SK-N-SH treated with all-trans-retinoic acid at 6 μM for 48 hours (cell line): ENCODE data around the gene SPESP1.

Experiments used
- ATAC-seq: fragments of 200-7000 bp; cut with Tn5 transposase; 3 replicates; pipeline ENCODE4 v1.9.1; 2020; ENCODE audit warnings: mild to moderate bottlenecking, moderate library complexity
- ARNTL ChIP-seq: fragments of 450-650 bp; formaldehyde crosslinking; IDR thresholded peaks from 2 replicates; pipeline ENCODE4 v1.5.0; 2020; ENCODE audit warnings: low read depth, mild to moderate bottlenecking, moderate library complexity, borderline replicate concordance
- BACH2 ChIP-seq: fragments of 250-450 bp; sonication (Bioruptor Pico); IDR thresholded peaks from 2 replicates; pipeline ENCODE4 v1.9.0; 2021; ENCODE audit warnings: mild to moderate bottlenecking, borderline replicate concordance
- CSDC2 ChIP-seq: fragments of 250-450 bp; sonication (Bioruptor Pico); IDR thresholded peaks from 2 replicates; pipeline ENCODE4 v1.5.0; 2020; ENCODE audit warnings: mild to moderate bottlenecking, moderate library complexity
- ESRRG ChIP-seq: fragments of 250-450 bp; sonication (Bioruptor Pico); IDR thresholded peaks from 2 replicates; pipeline ENCODE4 v1.6.1; 2021; ENCODE audit warnings: mild to moderate bottlenecking
- GLIS3 ChIP-seq: fragments of 250-450 bp; sonication (Bioruptor Pico); IDR thresholded peaks from 2 replicates; pipeline ENCODE4 v1.5.0; 2020; ENCODE audit warnings: mild to moderate bottlenecking, moderate library complexity
- ISL1 ChIP-seq: fragments of 250-450 bp; sonication (Bioruptor Pico); IDR thresholded peaks from 2 replicates; pipeline ENCODE4 v2.1.2; 2022; ENCODE audit warnings: mild to moderate bottlenecking, moderate library complexity
- POU6F1 ChIP-seq: fragments of 250-450 bp; sonication (Bioruptor Pico); IDR thresholded peaks from 2 replicates; pipeline ENCODE4 v1.8.0; 2021; ENCODE audit warnings: low read depth, mild to moderate bottlenecking, moderate library complexity, borderline replicate concordance
- RARB ChIP-seq: fragments of 250-450 bp; sonication (Bioruptor Pico); IDR thresholded peaks from 2 replicates; pipeline ENCODE4 v1.8.0; 2021; ENCODE audit warnings: mild to moderate bottlenecking, moderate library complexity
- SNAI2 ChIP-seq: fragments of 250-450 bp; sonication (Bioruptor Pico); IDR thresholded peaks from 2 replicates; pipeline ENCODE4 v1.5.0; 2020; ENCODE audit warnings: mild to moderate bottlenecking, moderate library complexity
- TCF4 ChIP-seq: fragments of 250-450 bp; sonication (Bioruptor Pico); IDR thresholded peaks from 2 replicates; pipeline ENCODE4 v1.8.0; 2021; ENCODE audit warnings: mild to moderate bottlenecking, moderate library complexity, borderline replicate concordance
- TOX ChIP-seq: fragments of 250-450 bp; sonication (Bioruptor Pico); IDR thresholded peaks from 2 replicates; pipeline ENCODE4 v1.8.0; 2021; ENCODE audit warnings: mild to moderate bottlenecking, moderate library complexity, borderline replicate concordance
- TSHZ2 ChIP-seq: fragments of 250-450 bp; sonication (Bioruptor Pico); IDR thresholded peaks from 2 replicates; pipeline ENCODE4 v1.5.0; 2020; ENCODE audit warnings: mild to moderate bottlenecking, moderate library complexity
- ZC3H10 ChIP-seq: fragments of 250-450 bp; sonication (Bioruptor Pico); IDR thresholded peaks from 2 replicates; pipeline ENCODE4 v1.5.1; 2021; ENCODE audit warnings: mild to moderate bottlenecking, moderate library complexity
- ZFP3 ChIP-seq: fragments of 250-450 bp; sonication (Bioruptor Pico); IDR thresholded peaks from 2 replicates; pipeline ENCODE4 v1.5.0; 2020; ENCODE audit warnings: mild to moderate bottlenecking, moderate library complexity
- ZFP30 ChIP-seq: fragments of 450-650 bp; formaldehyde crosslinking; IDR thresholded peaks from 2 replicates; pipeline ENCODE4 v1.5.0; 2022; ENCODE audit warnings: mild to moderate bottlenecking, moderate library complexity
- ZNF565 ChIP-seq: fragments of 450-650 bp; formaldehyde crosslinking; conservative IDR thresholded peaks from 2 replicates; pipeline ENCODE4 v1.5.0; 2020; ENCODE audit warnings: low read depth, mild to moderate bottlenecking, moderate library complexity
- ZNF70 ChIP-seq: fragments of 450-650 bp; formaldehyde crosslinking; IDR thresholded peaks from 2 replicates; pipeline ENCODE4 v1.5.0; 2020; ENCODE audit warnings: mild to moderate bottlenecking, moderate library complexity
- ZNF8 ChIP-seq: fragments of 450-650 bp; formaldehyde crosslinking; IDR thresholded peaks from 2 replicates; pipeline ENCODE4 v1.5.0; 2020; ENCODE audit warnings: mild to moderate bottlenecking, moderate library complexity
- TF ChIP-seq, protein P1 (sequence below): fragments of 250-450 bp; sonication (Bioruptor Pico); IDR thresholded peaks from 2 replicates; pipeline ENCODE4 v1.5.1; 2021; ENCODE audit warnings: mild to moderate bottlenecking, moderate library complexity
- TF ChIP-seq, protein P2 (sequence below): fragments of 250-450 bp; sonication (Bioruptor Pico); IDR thresholded peaks from 2 replicates; pipeline ENCODE4 v1.8.0; 2020; ENCODE audit warnings: mild to moderate bottlenecking, moderate library complexity, borderline replicate concordance

SPESP1 gene

DNA sequence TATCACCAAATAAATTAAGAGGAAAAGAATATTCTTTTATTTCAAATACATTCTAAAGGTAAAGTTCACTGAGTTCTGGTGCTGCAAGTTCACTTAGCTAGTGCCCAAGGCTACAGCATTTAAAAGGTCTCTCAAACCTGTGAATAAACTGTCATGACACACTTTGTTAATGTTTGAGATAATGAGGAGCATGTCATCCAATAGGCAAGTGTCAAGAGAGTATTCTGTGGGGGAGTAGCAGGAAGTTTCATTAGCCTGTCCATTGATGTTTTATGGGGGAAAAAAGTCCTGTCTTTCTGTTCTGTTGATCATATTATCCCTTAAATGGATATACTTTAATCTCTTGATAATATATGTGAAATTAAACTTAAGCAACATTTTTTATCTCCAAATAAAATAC is 4.0 kb downstream of the SPESP1 start:
- ATAC-seq: no peak
- TF ChIP-seq ARNTL (CRISPR knock-in tag): no peak
- TF ChIP-seq SNAI2 (CRISPR knock-in tag): no peak
- no peak for TF ChIP-seq TOX
- no peak for TF ChIP-seq ZNF70 (CRISPR knock-in tag)
- TF ChIP-seq CSDC2 (CRISPR knock-in tag): no peak
- TF ChIP-seq ZFP3 (CRISPR knock-in tag): no peak
- TF ChIP-seq TCF4 (CRISPR knock-in tag): no peak
- no peak for TF ChIP-seq ESRRG (CRISPR knock-in tag)
- TF ChIP-seq ZNF8 (CRISPR knock-in tag): no peak
- no peak for TF ChIP-seq TSHZ2

DNA sequence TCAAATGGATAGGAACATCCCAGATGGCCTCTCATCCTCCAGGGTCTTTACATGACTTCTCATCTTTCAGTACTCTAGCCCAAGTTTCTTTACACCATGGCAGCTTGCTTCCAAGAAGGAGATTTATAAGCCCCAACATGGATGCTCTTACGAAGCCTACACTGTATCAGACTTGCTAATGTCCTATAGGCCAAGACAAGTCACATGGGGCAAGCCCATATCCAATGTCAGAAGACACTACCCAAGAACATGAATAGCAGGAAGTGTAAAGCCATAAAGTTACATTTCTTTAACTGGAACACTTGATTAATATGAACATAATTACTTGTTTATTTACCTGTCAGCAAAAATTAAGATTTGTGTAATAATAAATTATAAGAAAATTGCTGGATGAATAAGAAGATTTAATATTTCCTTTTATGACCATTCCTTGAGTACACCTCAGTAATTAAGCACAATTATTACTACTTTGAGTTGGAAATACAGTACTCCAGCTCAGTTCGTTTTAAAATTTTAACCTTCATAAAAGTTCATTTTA is 5.1 kb downstream of the SPESP1 start:
- TF ChIP-seq GLIS3 (CRISPR knock-in tag) (no peak), SNAI2 (CRISPR knock-in tag) (no peak), ZNF565 (CRISPR knock-in tag) (no peak), POU6F1 (CRISPR knock-in tag) (no peak), ZFP30 (CRISPR knock-in tag) (no peak), ZC3H10 (CRISPR knock-in tag) (no peak), ZNF70 (CRISPR knock-in tag) (no peak), ZNF8 (CRISPR knock-in tag) (no peak), ISL1 (CRISPR knock-in tag) (no peak)
- TF ChIP-seq, protein P1, sequence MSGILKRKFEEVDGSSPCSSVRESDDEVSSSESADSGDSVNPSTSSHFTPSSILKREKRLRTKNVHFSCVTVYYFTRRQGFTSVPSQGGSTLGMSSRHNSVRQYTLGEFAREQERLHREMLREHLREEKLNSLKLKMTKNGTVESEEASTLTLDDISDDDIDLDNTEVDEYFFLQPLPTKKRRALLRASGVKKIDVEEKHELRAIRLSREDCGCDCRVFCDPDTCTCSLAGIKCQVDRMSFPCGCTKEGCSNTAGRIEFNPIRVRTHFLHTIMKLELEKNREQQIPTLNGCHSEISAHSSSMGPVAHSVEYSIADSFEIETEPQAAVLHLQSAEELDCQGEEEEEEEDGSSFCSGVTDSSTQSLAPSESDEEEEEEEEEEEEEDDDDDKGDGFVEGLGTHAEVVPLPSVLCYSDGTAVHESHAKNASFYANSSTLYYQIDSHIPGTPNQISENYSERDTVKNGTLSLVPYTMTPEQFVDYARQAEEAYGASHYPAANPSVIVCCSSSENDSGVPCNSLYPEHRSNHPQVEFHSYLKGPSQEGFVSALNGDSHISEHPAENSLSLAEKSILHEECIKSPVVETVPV: no peak
- ATAC-seq: no peak

- no peak for TF ChIP-seq ZNF8 (CRISPR knock-in tag)
- TF ChIP-seq SNAI2 (CRISPR knock-in tag): no peak
- TF ChIP-seq, protein P1: no peak
- no peak for TF ChIP-seq TSHZ2
- no peak for TF ChIP-seq ZFP30 (CRISPR knock-in tag)
- TF ChIP-seq TOX: no peak
- TF ChIP-seq BACH2 (CRISPR knock-in tag): no peak
- TF ChIP-seq ZNF70 (CRISPR knock-in tag): no peak
- no peak for ATAC-seq
Observed at GRCh38 chr15:68939501-68939900, 9.2 kb downstream of the SPESP1 start.

DNA sequence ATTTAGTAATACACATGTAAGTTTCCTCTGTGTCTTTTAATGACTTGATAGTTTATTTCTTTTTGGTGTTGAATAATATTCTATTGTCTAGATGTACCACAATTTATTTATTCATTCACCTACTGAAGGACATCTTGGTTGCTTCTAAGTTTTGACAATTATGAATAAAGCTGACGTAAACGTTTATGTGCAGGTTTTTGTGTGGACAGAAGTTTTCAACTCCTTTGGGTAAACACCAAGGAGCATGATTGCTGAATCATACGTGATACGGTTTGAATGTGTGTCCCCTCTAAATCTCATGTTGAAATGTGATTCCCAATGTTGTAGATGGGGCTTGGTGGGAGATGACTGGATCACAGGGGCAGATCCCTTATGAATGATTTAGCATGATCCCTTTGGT is 21.5 kb downstream of the SPESP1 start:
- no peak for ATAC-seq
- TF ChIP-seq GLIS3 (CRISPR knock-in tag) (no peak), TCF4 (CRISPR knock-in tag) (no peak), RARB (CRISPR knock-in tag) (no peak), TSHZ2 (no peak), ISL1 (CRISPR knock-in tag) (no peak)
- TF ChIP-seq, protein P2, sequence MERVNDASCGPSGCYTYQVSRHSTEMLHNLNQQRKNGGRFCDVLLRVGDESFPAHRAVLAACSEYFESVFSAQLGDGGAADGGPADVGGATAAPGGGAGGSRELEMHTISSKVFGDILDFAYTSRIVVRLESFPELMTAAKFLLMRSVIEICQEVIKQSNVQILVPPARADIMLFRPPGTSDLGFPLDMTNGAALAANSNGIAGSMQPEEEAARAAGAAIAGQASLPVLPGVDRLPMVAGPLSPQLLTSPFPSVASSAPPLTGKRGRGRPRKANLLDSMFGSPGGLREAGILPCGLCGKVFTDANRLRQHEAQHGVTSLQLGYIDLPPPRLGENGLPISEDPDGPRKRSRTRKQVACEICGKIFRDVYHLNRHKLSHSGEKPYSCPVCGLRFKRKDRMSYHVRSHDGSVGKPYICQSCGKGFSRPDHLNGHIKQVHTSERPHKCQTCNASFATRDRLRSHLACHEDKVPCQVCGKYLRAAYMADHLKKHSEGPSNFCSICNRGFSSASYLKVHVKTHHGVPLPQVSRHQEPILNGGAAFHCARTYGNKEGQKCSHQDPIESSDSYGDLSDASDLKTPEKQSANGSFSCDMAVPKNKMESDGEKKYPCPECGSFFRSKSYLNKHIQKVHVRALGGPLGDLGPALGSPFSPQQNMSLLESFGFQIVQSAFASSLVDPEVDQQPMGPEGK (CRISPR knock-in tag): no peak
